Fibroblast of skin of abdomen (primary cell): Measurements from ENCODE around the gene POLR2I. TPM values are rescaled to one million over a fixed set of nuclear protein-coding genes. Genes with fewer than 3 reads are reported as not detected.
"Not testable (repeated sequence)": the region's sequence is repeated elsewhere in the genome, so short reads cannot be mapped to it uniquely, and the experiment has no call there.

Experiments
- DNase-seq: peaks from one replicate; pipeline ENCODE4 v3.0.0-alpha.2; 2013
- polyA plus RNA-seq, 2 experiments: library from polyadenylated mRNA; unstranded; fragments of 120-200 nt; gene quantifications; one replicate each; pipeline ENCODE4 v1.2.1, GENCODE V29; 2013; ENCODE audit not compliant: insufficient read length in 2 of 2

The POLR2I gene
- polyA plus RNA-seq (2013, experiment 1 of 2; ENCODE audit: insufficient read length), result 58.5 TPM
- 57.9 TPM for polyA plus RNA-seq (2013, experiment 2 of 2; ENCODE audit: insufficient read length)

- peak; percentile 100 for DNase-seq
Measured at GRCh38 chr19:36114721-36115452, at the start of gene POLR2I. POLR2I (minus strand) TSS chr19:36114875; CDS start chr19:36114856, 19 bp downstream.

- no peak for DNase-seq
Measured at GRCh38 chr19:36163813-36164212, 49.1 kb upstream of the POLR2I start.

GRCh38 chr19:36160821-36161596 lies 46.3 kb upstream of the POLR2I start:
- no peak for DNase-seq

- DNase-seq, result no peak
Measured at GRCh38 chr19:36153126-36153525, 38.5 kb upstream of the POLR2I start.

GRCh38 chr19:36152352-36153091 lies 37.8 kb upstream of the POLR2I start, which contains the start of gene COX7A1:
COX7A1 (minus strand) TSS chr19:36152447; CDS start chr19:36152407, 40 bp downstream.
- peak; percentile 14 for DNase-seq

GRCh38 chr19:36152019-36152351 lies 37.3 kb upstream of the POLR2I start:
- no peak for DNase-seq

GRCh38 chr19:36151144-36152018 lies 36.7 kb upstream of the POLR2I start:
- DNase-seq, result no peak

- DNase-seq, result no peak
Measured at GRCh38 chr19:36150586-36150985, 35.9 kb upstream of the POLR2I start.

- DNase-seq, result no peak
Measured at GRCh38 chr19:36149673-36150406, 35.2 kb upstream of the POLR2I start.

GRCh38 chr19:36144624-36145023 lies 29.9 kb upstream of the POLR2I start:
- no peak for DNase-seq

- no peak for DNase-seq
Measured at GRCh38 chr19:36142496-36142895, 27.8 kb upstream of the POLR2I start.

GRCh38 chr19:36142046-36142445 lies 27.4 kb upstream of the POLR2I start:
- no peak for DNase-seq

GRCh38 chr19:36141039-36141927 lies 26.6 kb upstream of the POLR2I start:
- DNase-seq, result peak; percentile 80

GRCh38 chr19:36140304-36141038 lies 25.8 kb upstream of the POLR2I start:
- peak; percentile 63 for DNase-seq

- peak; percentile 96 for DNase-seq
Measured at GRCh38 chr19:36139473-36140303, 25.0 kb upstream of the POLR2I start, which contains the start of gene CAPNS1. CAPNS1 (plus strand) TSS chr19:36140066; CDS start chr19:36141012, 946 bp downstream.

- no peak for DNase-seq
Measured at GRCh38 chr19:36139120-36139472, 24.4 kb upstream of the POLR2I start.

- DNase-seq, result peak; percentile 24
Measured at GRCh38 chr19:36136964-36137686, 22.4 kb upstream of the POLR2I start.

GRCh38 chr19:36134867-36135266 lies 20.2 kb upstream of the POLR2I start:
- DNase-seq, result not testable (repeated sequence)
